ENCODE data around the gene PACSIN2.

DNA sequence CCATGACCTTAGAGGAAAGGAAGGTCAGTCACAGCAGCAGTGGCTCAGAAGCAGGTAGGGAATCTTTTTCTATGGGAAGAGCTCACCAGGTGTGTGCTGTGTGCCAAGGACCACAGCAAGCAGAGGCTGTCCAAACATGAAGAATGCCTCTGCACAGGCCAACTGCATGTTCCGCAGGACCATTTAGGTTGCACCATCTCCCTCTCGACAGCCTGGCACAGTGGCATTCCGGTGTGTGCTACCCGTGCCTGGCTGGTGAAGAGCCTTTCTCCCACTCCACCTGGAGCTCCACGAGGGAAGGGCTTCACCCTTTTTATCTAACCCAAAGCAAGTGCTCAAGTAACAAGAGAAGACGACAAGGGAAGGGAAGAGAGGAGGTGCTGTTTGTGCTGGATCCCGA is 76.5 kb downstream of the PACSIN2 start:
- TF ChIP-seq, protein P1, sequence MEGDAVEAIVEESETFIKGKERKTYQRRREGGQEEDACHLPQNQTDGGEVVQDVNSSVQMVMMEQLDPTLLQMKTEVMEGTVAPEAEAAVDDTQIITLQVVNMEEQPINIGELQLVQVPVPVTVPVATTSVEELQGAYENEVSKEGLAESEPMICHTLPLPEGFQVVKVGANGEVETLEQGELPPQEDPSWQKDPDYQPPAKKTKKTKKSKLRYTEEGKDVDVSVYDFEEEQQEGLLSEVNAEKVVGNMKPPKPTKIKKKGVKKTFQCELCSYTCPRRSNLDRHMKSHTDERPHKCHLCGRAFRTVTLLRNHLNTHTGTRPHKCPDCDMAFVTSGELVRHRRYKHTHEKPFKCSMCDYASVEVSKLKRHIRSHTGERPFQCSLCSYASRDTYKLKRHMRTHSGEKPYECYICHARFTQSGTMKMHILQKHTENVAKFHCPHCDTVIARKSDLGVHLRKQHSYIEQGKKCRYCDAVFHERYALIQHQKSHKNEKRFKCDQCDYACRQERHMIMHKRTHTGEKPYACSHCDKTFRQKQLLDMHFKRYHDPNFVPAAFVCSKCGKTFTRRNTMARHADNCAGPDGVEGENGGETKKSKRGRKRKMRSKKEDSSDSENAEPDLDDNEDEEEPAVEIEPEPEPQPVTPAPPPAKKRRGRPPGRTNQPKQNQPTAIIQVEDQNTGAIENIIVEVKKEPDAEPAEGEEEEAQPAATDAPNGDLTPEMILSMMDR (IDR thresholded peaks at IDR 0.05), result no peak
- TF ChIP-seq POLR2A (IDR thresholded peaks at IDR 0.05), result no peak

All from breast epithelium (tissue), 3 donors.